IPS-15b (cell line): Measurements from ENCODE around the gene TXNRD1.
"Not testable (repeated sequence)": the region's sequence is repeated elsewhere in the genome, so short reads cannot be mapped to it uniquely, and the experiment has no call there.

Experiments
- H3K27me3 ChIP-seq: one replicate; pipeline ENCODE4 v1.6.1; 2013; ENCODE audit warnings: low read length; ENCODE audit not compliant: control insufficient read depth, insufficient read depth
- H3K36me3 ChIP-seq: one replicate; pipeline ENCODE4 v1.6.1; 2013; ENCODE audit warnings: low read length; ENCODE audit not compliant: control insufficient read depth, insufficient read depth
- H3K4me1 ChIP-seq: one replicate; pipeline ENCODE4 v1.6.1; 2013; ENCODE audit warnings: mild to moderate bottlenecking, low read length; ENCODE audit not compliant: control insufficient read depth, insufficient read depth
- H3K4me3 ChIP-seq: one replicate; pipeline ENCODE4 v1.5.1; 2013; ENCODE audit warnings: low read depth, low read length
- H3K9ac ChIP-seq: one replicate; pipeline ENCODE4 v1.6.1; 2013; ENCODE audit warnings: low read depth, mild to moderate bottlenecking, low read length
- H3K9me3 ChIP-seq: one replicate; pipeline ENCODE4 v1.6.1; 2013; ENCODE audit warnings: mild to moderate bottlenecking, low read length; ENCODE audit not compliant: control insufficient read depth, insufficient read depth

The TXNRD1 gene

DNA sequence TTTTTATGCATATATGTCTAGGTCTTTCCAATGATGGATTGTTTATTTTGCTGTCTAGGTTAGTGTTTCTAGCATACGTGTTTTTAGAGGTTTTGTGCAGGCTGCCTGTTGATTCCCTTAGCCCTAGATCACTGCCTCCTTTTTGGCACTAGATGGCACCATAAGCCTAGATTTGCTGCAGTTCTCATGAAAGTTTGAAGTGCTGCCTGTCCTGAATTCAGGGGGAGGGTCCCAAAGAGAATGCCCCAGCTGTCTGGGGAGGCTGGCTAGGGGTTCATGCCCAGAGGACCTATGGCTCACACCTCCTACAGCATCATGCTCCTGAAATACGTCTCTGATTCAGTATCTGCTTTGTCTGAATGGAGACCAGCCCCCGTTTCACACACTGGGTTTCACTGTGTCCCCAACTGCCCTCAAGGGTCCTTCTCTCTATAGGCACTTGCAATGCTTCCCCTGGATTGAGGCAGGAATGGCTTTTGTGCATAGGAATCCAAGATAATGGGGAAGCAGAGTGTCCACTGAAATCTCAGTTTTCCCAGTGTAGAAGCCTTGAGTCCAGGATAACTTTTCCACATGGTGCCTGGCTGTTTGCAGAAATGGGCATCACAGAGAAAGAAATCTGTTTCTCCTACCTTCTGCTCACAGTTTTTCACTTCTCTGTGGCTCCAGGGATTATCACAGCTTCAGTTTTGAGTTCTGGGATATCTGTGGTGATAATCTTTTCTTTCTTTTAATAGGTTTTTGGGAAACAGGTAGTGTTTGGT lies 14.2 kb upstream of the TXNRD1 start:
- Histone ChIP-seq H3K4me3 (no peak overlapping the region), H3K4me1 (no peaks in the 10 kb centered on the region), H3K36me3 (no peaks in the 10 kb centered on the region), H3K9ac (no peak overlapping the region), H3K9me3 (no peaks in the 10 kb centered on the region), H3K27me3 (no peaks in the 10 kb centered on the region)

DNA sequence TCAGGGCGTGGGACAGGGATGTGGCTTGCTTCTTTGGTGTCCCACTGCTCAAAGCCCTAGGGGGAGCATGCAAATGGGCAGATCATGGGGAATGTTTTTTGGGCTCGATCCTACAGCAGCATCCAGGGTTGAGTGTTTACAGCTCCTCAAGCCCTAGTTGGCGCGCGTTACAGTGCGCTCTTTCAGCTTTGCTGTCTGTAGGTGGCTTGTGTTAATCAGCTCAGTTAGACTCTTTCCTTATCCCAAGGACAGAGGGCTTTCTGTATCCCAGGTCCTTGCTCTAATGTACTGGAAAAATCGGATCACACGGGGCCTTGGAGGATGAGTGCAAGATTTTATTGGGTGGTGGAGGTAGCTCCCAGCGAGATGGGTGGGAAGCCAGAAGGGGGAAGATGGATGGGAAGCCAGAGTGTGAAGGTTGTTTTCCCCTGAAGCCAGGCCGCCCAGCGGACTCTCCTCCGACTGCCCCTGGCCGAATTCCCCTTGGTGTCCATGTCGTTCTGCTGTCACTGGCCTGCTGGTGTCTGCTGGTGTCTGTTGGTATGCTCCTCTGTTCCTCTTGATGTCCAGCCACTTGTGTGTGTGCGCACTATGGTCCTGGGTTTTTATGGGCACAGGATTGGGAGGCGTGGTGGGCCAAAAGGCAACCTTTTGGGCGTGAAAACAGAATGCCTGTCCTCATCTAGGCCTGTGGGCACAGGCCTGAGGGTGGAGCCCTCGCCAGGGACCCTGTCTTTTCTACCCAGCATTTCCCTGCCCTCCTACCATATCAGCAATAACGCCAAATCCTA lies 10.7 kb upstream of the TXNRD1 start:
- Histone ChIP-seq H3K9ac (no peak overlapping the region), H3K36me3 (no peaks in the 10 kb centered on the region), H3K4me3 (no peak overlapping the region)

DNA sequence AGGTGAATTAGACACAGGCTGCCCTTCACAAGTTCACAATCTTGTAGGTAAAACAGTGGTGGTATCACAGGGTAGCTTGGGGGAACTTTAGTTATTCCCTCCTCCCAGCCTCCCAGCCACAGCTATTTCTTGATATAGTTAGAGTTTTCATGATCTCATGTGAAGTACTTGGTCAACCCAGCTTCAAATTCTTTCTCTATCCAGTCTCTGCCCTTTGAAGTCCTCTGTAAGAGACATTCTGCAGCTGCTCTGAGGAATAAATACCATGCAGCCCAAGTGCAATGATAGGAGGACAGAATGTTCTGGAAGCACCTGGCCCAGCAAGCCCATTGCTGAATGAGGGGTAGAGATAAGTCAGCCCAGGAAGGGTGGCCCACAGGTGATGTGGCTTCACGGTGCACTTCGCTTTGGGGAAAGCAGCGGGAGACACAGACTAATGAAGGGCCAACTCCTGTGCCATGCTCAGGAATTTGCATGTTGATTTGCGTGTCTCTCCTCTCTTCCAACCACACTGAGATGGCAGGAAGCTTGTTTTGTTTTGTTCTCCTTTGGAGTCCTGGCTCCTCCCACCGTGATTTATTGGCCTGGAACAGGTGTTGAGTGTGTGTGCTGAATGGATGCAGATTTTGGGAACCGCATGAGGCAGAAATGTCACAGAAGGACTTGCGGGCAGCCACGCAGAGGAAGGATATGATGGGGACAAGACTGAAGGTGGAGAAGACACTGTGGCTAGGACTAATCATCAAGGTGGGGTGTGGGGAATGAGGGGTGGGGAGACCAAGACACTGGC lies 8.0 kb upstream of the TXNRD1 start:
- H3K9ac ChIP-seq, result no peak overlapping the region
- H3K36me3 ChIP-seq, result no peaks in the 10 kb centered on the region
- no peaks in the 10 kb centered on the region for H3K27me3 ChIP-seq
- no peak overlapping the region for H3K4me3 ChIP-seq
- H3K4me1 ChIP-seq, result no peaks in the 10 kb centered on the region
- H3K9me3 ChIP-seq, result no peaks in the 10 kb centered on the region

More for the DNA sequence above, 10.7 kb upstream of the TXNRD1 start:
- no peaks in the 10 kb centered on the region for H3K27me3 ChIP-seq
- H3K9me3 ChIP-seq, result no peaks in the 10 kb centered on the region
- no peaks in the 10 kb centered on the region for H3K4me1 ChIP-seq

DNA sequence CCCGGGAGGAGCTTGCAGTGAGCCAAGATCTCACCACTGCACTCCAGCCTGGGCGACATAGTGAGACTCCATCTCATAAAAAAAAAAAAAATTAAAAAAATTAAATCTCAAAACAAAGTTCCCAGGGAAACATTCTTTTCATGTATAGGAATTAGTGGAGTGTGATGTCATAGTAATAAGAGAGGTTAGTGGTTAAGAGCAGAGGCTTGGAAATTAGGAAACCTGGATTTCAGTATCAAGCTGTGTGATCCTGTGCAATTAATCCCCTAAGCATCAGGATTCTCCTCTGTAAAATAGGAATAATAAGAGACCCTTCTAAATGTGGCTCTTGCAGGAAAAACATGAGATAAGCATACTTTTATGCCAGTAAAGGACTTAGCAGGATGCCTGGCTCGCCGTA lies 3.1 kb upstream of the TXNRD1 start:
- no peaks in the 10 kb centered on the region for H3K36me3 ChIP-seq
- no peaks in the 10 kb centered on the region for H3K4me1 ChIP-seq
- H3K9ac ChIP-seq, result no peak overlapping the region
- no peak overlapping the region for H3K4me3 ChIP-seq
- H3K27me3 ChIP-seq, result peaks cover 13% of the 10 kb centered on the region
- no peaks in the 10 kb centered on the region for H3K9me3 ChIP-seq

DNA sequence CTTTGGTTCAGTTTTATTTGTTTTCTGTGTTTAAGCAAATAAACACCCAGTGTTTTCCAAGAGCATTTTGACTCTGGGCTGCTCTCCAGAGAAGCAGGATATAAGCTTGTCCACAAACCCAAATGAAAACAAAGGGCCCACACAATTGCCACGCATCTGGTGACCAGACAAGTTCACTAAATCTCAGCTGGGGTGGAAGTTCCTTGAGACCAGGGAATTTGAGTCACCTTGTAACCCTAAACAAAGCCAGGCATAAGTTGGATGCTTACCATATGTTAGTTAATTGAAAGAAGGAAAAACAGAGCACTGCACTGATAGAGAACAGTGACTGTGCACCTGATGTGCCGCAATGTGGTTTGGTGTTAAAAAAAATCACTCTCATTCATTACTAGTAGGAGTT lies 1.6 kb upstream of the TXNRD1 start:
- H3K4me1 ChIP-seq, result no peaks in the 10 kb centered on the region
- H3K36me3 ChIP-seq, result no peaks in the 10 kb centered on the region
- peaks cover 16% of the 10 kb centered on the region for H3K27me3 ChIP-seq
- no peak overlapping the region for H3K9ac ChIP-seq
- H3K9me3 ChIP-seq, result no peaks in the 10 kb centered on the region
- H3K4me3 ChIP-seq, result no peak overlapping the region

DNA sequence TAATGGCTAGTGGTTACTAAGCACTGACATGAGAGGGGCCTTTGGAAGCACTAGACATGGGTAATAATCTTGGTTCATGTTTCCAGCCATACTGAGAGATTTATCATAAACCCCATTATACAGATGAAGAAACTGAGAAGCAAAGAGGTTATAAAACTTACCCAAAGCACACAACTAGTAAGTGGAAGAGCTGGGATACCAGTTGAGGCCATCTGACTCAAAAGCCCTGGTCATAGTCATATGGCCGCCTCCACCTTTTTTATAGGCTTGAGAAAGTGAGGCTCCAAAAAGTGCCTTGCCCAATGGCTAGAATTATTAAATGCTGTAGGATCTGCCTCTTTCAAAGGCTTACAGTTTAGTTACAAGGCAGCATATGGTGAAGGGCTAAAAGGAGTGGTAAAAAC lies 944 bp downstream of the TXNRD1 start:
- Histone ChIP-seq H3K27me3 (peaks cover 16% of the 10 kb centered on the region), H3K36me3 (no peaks in the 10 kb centered on the region), H3K4me3 (peak overlapping the region; percentile 63), H3K4me1 (no peaks in the 10 kb centered on the region), H3K9ac (no peak overlapping the region), H3K9me3 (no peaks in the 10 kb centered on the region)

DNA sequence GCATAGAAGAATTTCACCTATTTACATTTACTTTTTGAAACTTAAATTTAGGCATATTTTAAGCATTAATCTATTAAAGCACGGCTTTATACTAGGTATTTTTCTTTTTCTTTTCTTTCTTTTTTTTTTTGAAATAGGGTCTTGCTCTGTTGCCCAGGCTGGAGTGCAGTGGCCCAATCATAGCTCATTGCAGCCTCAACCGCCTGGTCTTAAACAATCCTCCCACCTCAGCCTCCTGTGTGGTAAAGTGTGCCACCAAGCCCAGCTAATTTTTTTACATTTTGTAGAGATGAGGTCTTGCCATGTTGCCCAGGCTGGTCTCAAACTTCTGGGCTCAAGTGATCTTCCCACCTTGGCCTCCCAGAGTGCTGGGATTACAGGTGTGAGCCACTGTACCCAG lies 2.9 kb downstream of the TXNRD1 start:
- H3K27me3 ChIP-seq, result peaks cover 16% of the 10 kb centered on the region
- not testable (repeated sequence) for H3K9ac ChIP-seq, H3K4me3 ChIP-seq, H3K36me3 ChIP-seq, H3K9me3 ChIP-seq, H3K4me1 ChIP-seq

DNA sequence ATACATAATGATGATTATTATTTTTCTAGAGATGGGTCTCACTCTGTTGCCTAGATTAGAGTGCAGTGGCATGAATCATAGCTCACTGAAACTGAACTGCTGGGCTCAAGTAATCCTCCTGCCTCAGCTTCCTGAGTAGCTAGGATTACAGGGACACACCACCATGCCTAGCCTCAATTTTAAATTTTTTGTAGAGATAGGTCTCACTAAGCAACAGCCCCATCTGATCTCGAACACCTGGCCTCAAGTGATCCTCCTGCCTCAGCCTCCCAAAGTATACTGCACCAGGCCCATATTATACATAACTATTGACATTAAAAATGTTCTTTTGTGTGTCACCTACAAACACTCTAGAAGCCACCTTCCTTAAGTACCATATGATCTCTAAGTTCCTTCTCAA lies 3.4 kb downstream of the TXNRD1 start:
- H3K4me3 ChIP-seq, result no peak overlapping the region
- no peak overlapping the region for H3K9ac ChIP-seq
- no peaks in the 10 kb centered on the region for H3K4me1 ChIP-seq
- H3K36me3 ChIP-seq, result no peaks in the 10 kb centered on the region
- no peaks in the 10 kb centered on the region for H3K9me3 ChIP-seq
- peaks cover 16% of the 10 kb centered on the region for H3K27me3 ChIP-seq

DNA sequence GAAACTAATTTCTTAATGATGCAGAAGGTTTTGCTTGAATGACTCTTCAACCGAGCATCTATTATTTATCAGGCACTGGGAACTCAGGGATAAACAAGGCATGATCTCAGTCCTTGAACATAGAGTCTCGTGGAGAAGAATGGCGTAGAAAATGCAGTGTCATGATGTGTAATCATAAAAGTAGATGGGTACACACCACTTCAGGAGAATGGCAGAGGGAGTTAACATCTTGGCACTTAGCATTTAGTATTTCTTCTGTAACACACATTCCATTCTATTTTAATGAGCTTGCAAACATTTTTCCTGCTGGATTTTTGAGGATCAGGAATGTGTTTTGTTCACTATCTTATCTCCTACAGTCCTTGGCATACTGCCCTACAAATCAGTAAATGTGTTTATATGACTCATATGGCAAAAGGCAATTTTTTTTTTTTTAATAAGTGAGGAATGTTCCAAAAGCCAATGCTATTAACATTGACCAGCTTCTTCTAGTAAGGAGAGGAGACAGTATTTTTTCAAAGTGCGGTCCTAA lies 3.8 kb downstream of the TXNRD1 start:
- H3K4me3 ChIP-seq, result no peak overlapping the region
- no peaks in the 10 kb centered on the region for H3K9me3 ChIP-seq
- no peaks in the 10 kb centered on the region for H3K36me3 ChIP-seq
- H3K27me3 ChIP-seq, result peaks cover 16% of the 10 kb centered on the region
- no peak overlapping the region for H3K9ac ChIP-seq
- H3K4me1 ChIP-seq, result no peaks in the 10 kb centered on the region

DNA sequence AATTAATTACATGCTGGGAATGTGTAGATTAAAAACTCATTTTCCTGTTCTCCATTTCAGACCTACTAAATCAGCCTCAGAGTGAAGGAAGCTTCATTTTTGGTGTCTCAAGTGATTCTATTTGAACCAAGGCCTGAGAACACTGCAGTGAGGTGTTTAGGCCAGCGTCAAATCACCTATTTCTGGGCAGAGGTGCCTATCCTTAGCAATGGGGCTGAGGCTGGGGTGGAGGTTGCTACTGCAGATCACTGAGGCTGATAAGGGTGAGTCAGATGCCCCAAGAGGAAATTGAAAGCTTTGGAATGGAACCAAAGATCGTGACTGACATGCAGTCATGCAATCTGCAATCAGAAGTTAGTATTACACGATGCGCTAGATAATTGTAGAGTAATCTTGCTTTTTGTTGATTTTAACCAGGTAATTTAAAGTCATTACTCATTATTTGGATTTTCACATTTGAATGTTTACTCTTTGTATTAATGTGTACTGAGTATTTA lies 4.4 kb downstream of the TXNRD1 start:
- Histone ChIP-seq H3K4me1 (no peaks in the 10 kb centered on the region), H3K36me3 (no peaks in the 10 kb centered on the region), H3K9ac (no peak overlapping the region), H3K4me3 (no peak overlapping the region), H3K27me3 (peaks cover 16% of the 10 kb centered on the region), H3K9me3 (no peaks in the 10 kb centered on the region)

DNA sequence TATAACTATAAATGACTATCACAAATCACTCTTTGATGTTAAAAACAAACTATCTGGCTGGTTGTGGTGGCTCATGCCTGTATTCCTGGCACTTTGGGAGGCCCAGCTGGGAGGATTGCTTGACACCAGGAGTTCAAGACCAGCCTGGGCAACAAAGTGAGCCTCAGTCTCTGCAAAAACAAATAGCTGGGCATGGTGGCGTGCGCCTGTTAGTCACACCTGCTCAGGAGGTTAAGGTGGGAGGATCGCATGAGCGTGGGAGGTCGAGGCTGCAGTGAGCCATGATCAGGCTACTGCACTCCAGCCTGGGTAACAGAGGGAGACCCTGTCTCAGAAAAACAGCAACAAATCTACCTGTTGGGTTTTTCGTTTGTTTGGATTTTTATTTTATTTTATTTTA lies 5.4 kb downstream of the TXNRD1 start:
- Histone ChIP-seq H3K9me3 (no peaks in the 10 kb centered on the region), H3K36me3 (no peaks in the 10 kb centered on the region), H3K4me1 (no peaks in the 10 kb centered on the region), H3K9ac (no peak overlapping the region), H3K27me3 (peaks cover 16% of the 10 kb centered on the region), H3K4me3 (no peak overlapping the region)
